K562 (cell line): ENCODE data around the gene GDAP2. TPM values are rescaled to one million over a fixed set of nuclear protein-coding genes. Genes with fewer than 3 reads are reported as not detected.

Experiments used
- ATAC-seq: fragments of 200-7000 bp; cut with Tn5 transposase; 3 replicates; pipeline ENCODE4 v1.9.1; 2020; ENCODE audit warnings: moderate library complexity
- BruUV-seq: library from RNA; stranded (reverse); fragments of 400-500 nt; replicated peaks from 2 replicates; lab custom pipeline; 2021; lab: Mats Ljungman, UMichigan
- CTCF ChIA-PET: fragments of 300-600 bp; formaldehyde crosslinking; extraction: SDS; loops from one replicate; lab custom pipeline; 2021; ENCODE audit warnings: low intra/inter-chr PET ratio; lab: Yijun Ruan, JAX
- POLR2A ChIA-PET: fragments of 300-600, 350-650 bp; sonication (Branson Sonifier 250); formaldehyde crosslinking; extraction: SDS; loops from one replicate; lab custom pipeline; 2021; ENCODE audit warnings: antibody characterized with exemption, inconsistent platforms; lab: Yijun Ruan, JAX
- DNase-seq, 4 experiments: peaks; one replicate each; pipeline versions ENCODE4 v3.0.0 to v3.0.0-alpha.2; 2011 to 2018; ENCODE audit warnings: low spot score in 3 of 4, mixed read lengths in 3 of 4; ENCODE audit errors: extremely low read depth in 1 of 4
- FAIRE-seq: peaks from 2 replicates; lab custom pipeline; 2011; peaks lifted over from hg19 to GRCh38; lab: Jason Lieb, UNC
- H2AFZ ChIP-seq: 2 replicates; pipeline ENCODE4 v1.6.0; 2011; ENCODE audit warnings: low read depth, low read length, control low read depth, inconsistent platforms
- H3K27ac ChIP-seq: fragments of 200-600 bp; 3 replicates; pipeline ENCODE4 v1.8.0; 2011; ENCODE audit warnings: low read depth, mild to moderate bottlenecking, control low read depth, inconsistent platforms, low read length, moderate library complexity, mixed read lengths; ENCODE audit errors: extremely low read depth
- H3K27me3 ChIP-seq, 2 experiments: fragments of 300-600 bp in 1 of 2; 2 replicates in 1 of 2; 3 replicates in 1 of 2; pipeline versions ENCODE4 v1.6.0 to v1.8.0; 2011; ENCODE audit warnings: inconsistent platforms in 2 of 2, low read length in 2 of 2, mild to moderate bottlenecking in 1 of 2, mixed read lengths in 1 of 2, moderate library complexity in 1 of 2; ENCODE audit not compliant: control insufficient read depth in 2 of 2, insufficient read depth in 2 of 2
- H3K36me3 ChIP-seq: fragments of 300-600 bp; 3 replicates; pipeline ENCODE4 v1.8.0; 2011; ENCODE audit warnings: mild to moderate bottlenecking, low read length, inconsistent platforms; ENCODE audit not compliant: control insufficient read depth, insufficient read depth
- H3K4me1 ChIP-seq, 2 experiments: fragments of 200-600 bp in 1 of 2; replicated peaks in 1 of 2; 2 replicates in 1 of 2; 3 replicates in 1 of 2; pipeline versions ENCODE4 v1.5.1 to v1.8.0; 2011; ENCODE audit warnings: inconsistent platforms in 2 of 2, low read length in 2 of 2, mild to moderate bottlenecking in 1 of 2, mixed read lengths in 1 of 2, moderate library complexity in 1 of 2; ENCODE audit not compliant: control insufficient read depth in 2 of 2, insufficient read depth in 2 of 2
- H3K4me2 ChIP-seq: 2 replicates; pipeline ENCODE4 v1.6.1; 2011; ENCODE audit warnings: low read length, control low read depth, inconsistent platforms, mixed read lengths; ENCODE audit not compliant: insufficient read depth
- H3K4me3 ChIP-seq: fragments of 200-600 bp; sonication (generic), shearing (Covaris generic); 2 replicates; pipeline ENCODE4 v1.5.1; 2016; ENCODE audit warnings: control low read depth, inconsistent platforms
- H3K79me2 ChIP-seq: fragments of 200-600 bp; 3 replicates; pipeline ENCODE4 v1.8.0; 2011; ENCODE audit warnings: low read length, inconsistent platforms; ENCODE audit not compliant: control insufficient read depth, insufficient read depth
- H3K9ac ChIP-seq, 2 experiments: 2 replicates each; pipeline versions ENCODE4 v1.6.0 to v1.6.1; 2011; ENCODE audit warnings: low read depth in 2 of 2, low read length in 2 of 2, control low read depth in 1 of 2, inconsistent platforms in 1 of 2, mild to moderate bottlenecking in 1 of 2, mixed read lengths in 1 of 2; ENCODE audit not compliant: insufficient read depth in 1 of 2
- H3K9me1 ChIP-seq: one replicate; pipeline ENCODE4 v1.6.0; 2011; ENCODE audit warnings: inconsistent platforms, mild to moderate bottlenecking, low read length, moderate library complexity; ENCODE audit not compliant: control insufficient read depth, insufficient read depth
- H3K9me3 ChIP-seq: replicated peaks from 2 replicates; pipeline ENCODE4 v1.5.1; 2011; ENCODE audit warnings: low read depth, low read length, inconsistent platforms; ENCODE audit not compliant: control insufficient read depth, insufficient read depth
- H4K20me1 ChIP-seq: replicated peaks from 2 replicates; pipeline ENCODE4 v1.6.1; 2011; ENCODE audit warnings: low read length, inconsistent platforms, mixed read lengths; ENCODE audit not compliant: control insufficient read depth, insufficient read depth
- CBX1 ChIP-seq: sonication (generic); IDR thresholded peaks from 2 replicates; pipeline ENCODE4 v1.6.1; 2016; ENCODE audit warnings: antibody characterized with exemption, low read depth, mild to moderate bottlenecking
- FOSL1 ChIP-seq: fragments of 200-800 bp; sonication (Bioruptor generic); conservative IDR thresholded peaks from 2 replicates; pipeline ENCODE4 v1.6.1; 2016; ENCODE audit warnings: missing genetic modification characterization, missing compliant biosample characterization
- RBM25 ChIP-seq: fragments of 200-400 bp; formaldehyde crosslinking; IDR thresholded peaks from 2 replicates; pipeline ENCODE4 v1.6.1; 2018; ENCODE audit warnings: low read length, low read depth, moderate library complexity; ENCODE audit not compliant: severe bottlenecking
- RUNX1 ChIP-seq: sonication (generic); IDR thresholded peaks from 2 replicates; pipeline ENCODE4 v1.6.1; 2016; ENCODE audit warnings: antibody characterized with exemption, low read depth
- STAT5A ChIP-seq: IDR thresholded peaks from 2 replicates; pipeline ENCODE4 v1.6.1; 2012; ENCODE audit warnings: low read length, inconsistent platforms, borderline replicate concordance
- WGBS: fragments of 100-300 bp; shearing (Covaris generic); methylation state at CpG from one replicate; pipeline ENCODE4 v1.1.6; 2016; ENCODE audit warnings: low coverage, mixed read lengths; ENCODE audit not compliant: insufficient coverage; ENCODE audit errors: missing lambda C conversion rate; 5-methylcytosine and 5-hydroxymethylcytosine counted together
- in situ Hi-C: fragments of 300-500 bp; cut with MboI; formaldehyde crosslinking; loops from 4 replicates; pipeline ENCODE4 v1.15.0; 2018; ENCODE audit warnings: inconsistent platforms, mixed read lengths
- intact Hi-C: fragments of 100-400 bp; cut with micrococcal nuclease; formaldehyde crosslinking; loops from 2 replicates; pipeline ENCODE4 v1.14.2; 2022
- polyA plus RNA-seq, 8 experiments: library from polyadenylated mRNA; depleted of rRNA in 4 of 8; stranded (reverse) in 5 of 8; unstranded in 3 of 8; fragments of >200 nt; fragmentation: Nextera tagmentation in 2 of 8; fragmentation: Illumina TruSeq in 1 of 8; extraction: Ambion mirVana in 2 of 8; extraction: Trizol in 1 of 8; gene quantifications; 2 replicates each; pipeline versions ENCODE4 v1.2.1 to v1.2.3, GENCODE V29; 2011 to 2014; ENCODE audit warnings: inconsistent platforms in 1 of 8, missing spikeins in 1 of 8
- total RNA-seq, 7 experiments: library from RNA; depleted of rRNA in 6 of 7; stranded (reverse); fragments of >200 nt in 6 of 7; fragmentation: Illumina TruSeq in 2 of 7; extraction: Trizol in 2 of 7; gene quantifications; 2 replicates each; pipeline versions ENCODE4 v1.2.1 to v1.2.3, GENCODE V29; 2011 to 2021; ENCODE audit warnings: low replicate concordance in 1 of 7
- TF ChIP-seq, protein P1 (sequence below), 2 experiments: IDR thresholded peaks; 2 replicates each; pipeline ENCODE4 v1.6.1; 2011; ENCODE audit warnings: borderline replicate concordance in 1 of 2, control low read depth in 1 of 2, low read depth in 1 of 2, low read length in 1 of 2, mild to moderate bottlenecking in 1 of 2, mixed read lengths in 1 of 2, moderate library complexity in 1 of 2; ENCODE audit not compliant: insufficient read depth in 1 of 2, insufficient read length in 1 of 2, poor library complexity in 1 of 2, severe bottlenecking in 1 of 2; ENCODE audit errors: extremely low read depth in 1 of 2

The GDAP2 gene
- total and polyA plus RNA-seq, 9 of the 15 experiments (the other 6 are each of a cell fraction or from before 2014, with no cell fraction given): 4.1 to 23.1 (median 13.2) TPM

DNA sequence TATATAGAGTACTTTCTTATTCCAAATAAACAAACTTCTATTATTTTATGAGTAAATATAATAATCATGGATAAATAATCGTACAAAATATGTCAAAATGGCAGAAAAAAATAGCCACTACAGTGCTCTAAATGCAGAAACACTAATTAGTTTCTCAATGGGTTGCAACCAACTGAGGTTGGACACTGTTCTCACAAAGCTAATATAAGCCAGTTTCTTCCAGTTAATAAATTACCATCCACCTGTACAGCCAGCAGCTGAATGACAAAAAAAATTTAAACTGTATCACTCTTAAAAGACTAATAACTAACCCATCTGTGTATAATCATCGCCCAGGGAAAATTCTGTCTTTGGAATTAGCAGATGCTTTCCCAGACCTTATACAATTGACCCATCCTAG, 36.9 kb downstream of the GDAP2 start:
- in situ Hi-C loops: no loop called here
- H3K27me3 ChIP-seq: no peaks in the 10 kb centered on the region
- H3K36me3 ChIP-seq: peaks cover 28% of the 10 kb centered on the region
- no peak overlapping the region for H3K4me2 ChIP-seq
- no peaks in the 10 kb centered on the region for H4K20me1 ChIP-seq
- 50% methylated on average over 2 of the region's 2 CpGs for WGBS
- no peak for FAIRE-seq
- TF ChIP-seq STAT5A: no peak
- no peak for TF ChIP-seq CBX1
- TF ChIP-seq, protein P1, sequence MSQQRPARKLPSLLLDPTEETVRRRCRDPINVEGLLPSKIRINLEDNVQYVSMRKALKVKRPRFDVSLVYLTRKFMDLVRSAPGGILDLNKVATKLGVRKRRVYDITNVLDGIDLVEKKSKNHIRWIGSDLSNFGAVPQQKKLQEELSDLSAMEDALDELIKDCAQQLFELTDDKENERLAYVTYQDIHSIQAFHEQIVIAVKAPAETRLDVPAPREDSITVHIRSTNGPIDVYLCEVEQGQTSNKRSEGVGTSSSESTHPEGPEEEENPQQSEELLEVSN (IDR thresholded peaks at IDR 0.05; ENCODE audit: borderline replicate concordance in 1 of 2, extremely low read depth in 1 of 2, insufficient read depth in 1 of 2, insufficient read length in 1 of 2, low read depth in 1 of 2, low read length in 1 of 2, poor library complexity in 1 of 2, severe bottlenecking in 1 of 2): no peak
- TF ChIP-seq RBM25: no peak
- no peak for TF ChIP-seq FOSL1 (tag)
- TF ChIP-seq RUNX1: no peak
- TF ChIP-seq, all 486 proteins: peak for 0
- POLR2A ChIA-PET: no interaction called here
- Histone ChIP-seq H3K27ac (no peak overlapping the region), H3K4me3 (no peak overlapping the region), H3K9ac (no peak overlapping the region), H3K9me3 (no peaks in the 10 kb centered on the region), H2AFZ (no peak overlapping the region), H3K4me1 (no peaks in the 10 kb centered on the region), H3K9me1 (no peaks in the 10 kb centered on the region), H3K79me2 (no peaks in the 10 kb centered on the region)
- no TSS peak for BruUV-seq
- ATAC-seq (no peak), DNase-seq (no peak)
- intact Hi-C loops: loop anchor here (10.0 kb wide), 2 partner anchors 198 to 828 kb away; partner anchors contain the start of gene TTF2
- CTCF ChIA-PET: no interaction called here
